K562 (cell line): ENCODE results near the gene TMEM143. TPM values are rescaled to one million over a fixed set of nuclear protein-coding genes. Genes with fewer than 3 reads are reported as not detected.

ENCODE experiments used
- AFF4 ChIP-seq: sonication (generic); formaldehyde crosslinking; IDR thresholded peaks from 2 replicates; pipeline ENCODE4 v1.8.0; 2023; ENCODE audit warnings: mild to moderate bottlenecking, missing genetic modification reagents
- BRD9 ChIP-seq: fragments of 450-650 bp; IDR thresholded peaks from 2 replicates; pipeline ENCODE4 v1.6.1; 2018; ENCODE audit warnings: low read depth; ENCODE audit not compliant: partially characterized antibody
- CREM ChIP-seq: IDR thresholded peaks from 2 replicates; pipeline ENCODE4 v1.6.1; 2014; ENCODE audit warnings: antibody characterized with exemption, low read depth
- CUX1 ChIP-seq: fragments of 200-800 bp; sonication (Bioruptor generic); IDR thresholded peaks from 2 replicates; pipeline ENCODE4 v1.6.1; 2016; ENCODE audit warnings: missing genetic modification characterization, missing compliant biosample characterization
- DMBX1 ChIP-seq: fragments of 250-450 bp; sonication (Bioruptor Pico); IDR thresholded peaks from 2 replicates; pipeline ENCODE4 v1.8.0; 2022; ENCODE audit warnings: inconsistent platforms, mild to moderate bottlenecking, moderate library complexity, borderline replicate concordance
- ETS2 ChIP-seq: IDR thresholded peaks from 2 replicates; pipeline ENCODE4 v1.6.1; 2016; ENCODE audit warnings: borderline replicate concordance, missing genetic modification characterization, mild to moderate bottlenecking, moderate library complexity, missing compliant biosample characterization; ENCODE audit not compliant: poor library complexity, severe bottlenecking
- THRB ChIP-seq: fragments of 450-650 bp; formaldehyde crosslinking; conservative IDR thresholded peaks from 2 replicates; pipeline ENCODE4 v1.4.0; 2022; ENCODE audit warnings: mild to moderate bottlenecking, missing genetic modification characterization
- ZC3H11A ChIP-seq: IDR thresholded peaks from 2 replicates; pipeline ENCODE4 v1.6.1; 2012; ENCODE audit warnings: low read depth, low read length, improper control_type of control experiment
- ZFP91 ChIP-seq: sonication (generic); formaldehyde crosslinking; IDR thresholded peaks from 2 replicates; pipeline ENCODE4 v1.8.0; 2022; ENCODE audit warnings: mild to moderate bottlenecking, missing genetic modification reagents
- ZNF197 ChIP-seq: fragments of 200-800 bp; sonication (Bioruptor generic); IDR thresholded peaks from 2 replicates; pipeline ENCODE4 v1.6.1; 2016; ENCODE audit warnings: low read depth, missing genetic modification characterization, missing compliant biosample characterization
- ZNF324 ChIP-seq: fragments of 250-450 bp; sonication (Bioruptor Pico); IDR thresholded peaks from 2 replicates; pipeline ENCODE4 v1.4.0; 2020; ENCODE audit warnings: mild to moderate bottlenecking
- ZNF347 ChIP-seq: fragments of 450-650 bp; formaldehyde crosslinking; IDR thresholded peaks from 2 replicates; pipeline ENCODE4 v1.4.0; 2020; ENCODE audit warnings: low read depth, mild to moderate bottlenecking, moderate library complexity
- polyA plus RNA-seq, 8 experiments: library from polyadenylated mRNA; depleted of rRNA in 4 of 8; stranded (reverse) in 5 of 8; unstranded in 3 of 8; fragments of >200 nt; fragmentation: Nextera tagmentation in 2 of 8; fragmentation: Illumina TruSeq in 1 of 8; extraction: Ambion mirVana in 2 of 8; extraction: Trizol in 1 of 8; gene quantifications; 2 replicates each; pipeline versions ENCODE4 v1.2.1 to v1.2.3, GENCODE V29; 2011 to 2014; ENCODE audit warnings: inconsistent platforms in 1 of 8, missing spikeins in 1 of 8
- total RNA-seq, 7 experiments: library from RNA; depleted of rRNA in 6 of 7; stranded (reverse); fragments of >200 nt in 6 of 7; fragmentation: Illumina TruSeq in 2 of 7; extraction: Trizol in 2 of 7; gene quantifications; 2 replicates each; pipeline versions ENCODE4 v1.2.1 to v1.2.3, GENCODE V29; 2011 to 2021; ENCODE audit warnings: low replicate concordance in 1 of 7

TMEM143 gene
- total and polyA plus RNA-seq, 9 of the 15 experiments (the other 6 are each of a cell fraction or from before 2014, with no cell fraction given): 0.66 to 8.8 (median 4.3) TPM

- TF ChIP-seq AFF4: peak; percentile 81; the same call in 1 of the 2 replicates
- TF ChIP-seq CUX1: peak; percentile 20; the same call in 1 of the 2 replicates
- no peak for TF ChIP-seq ZFP91 (CRISPR knock-in tag)
- TF ChIP-seq ZC3H11A: no peak
- TF ChIP-seq ZNF324 (CRISPR knock-in tag): no peak
- peak; percentile 96 for TF ChIP-seq ZNF197 (CRISPR knock-in tag)
- TF ChIP-seq BRD9: peak; percentile 58
- TF ChIP-seq THRB (CRISPR knock-in tag): peak; percentile 82; the same call in 1 of the 2 replicates
- peak; percentile 88 for TF ChIP-seq DMBX1
- peak; percentile 82 for TF ChIP-seq CREM
- no peak for TF ChIP-seq ZNF347 (CRISPR knock-in tag)
- TF ChIP-seq ETS2 (tag): no peak
These were observed 34.9 kb upstream of the TMEM143 start (continued) for GRCh38 chr19:48398375-48399235.
